Breast epithelium (tissue), 4 donors: ENCODE results near the gene VSIG4. TPM values are rescaled to one million over a fixed set of nuclear protein-coding genes. Genes with fewer than 3 reads are reported as not detected.

Experiments used
- DNase-seq, 2 donors: peaks; one replicate each; pipeline ENCODE4 v3.0.0-alpha.2; 2019; ENCODE audit warnings: low spot score in 2 of 2
- H3K27ac ChIP-seq, 2 donors: fragments of 200-600 bp; sonication (generic) in 1 of 2; one replicate each; pipeline ENCODE4 v1.5.1; 2016 to 2019; ENCODE audit warnings: mild to moderate bottlenecking in 1 of 2
- H3K27me3 ChIP-seq, 2 donors: fragments of 200-600 bp; sonication (generic) in 1 of 2; one replicate each; pipeline versions ENCODE4 v1.5.1 to v1.6.0; 2017 to 2019; ENCODE audit warnings: control low read depth in 1 of 2, mild to moderate bottlenecking in 1 of 2
- H3K36me3 ChIP-seq: fragments of 200-600 bp; one replicate; pipeline ENCODE4 v1.5.1; 2019
- H3K4me1 ChIP-seq, 2 donors: fragments of 200-600 bp; sonication (generic); one replicate each; pipeline ENCODE4 v1.5.1; 2016 to 2019; ENCODE audit warnings: control low read depth in 1 of 2
- H3K4me3 ChIP-seq, 3 donors: fragments of 200-600 bp; sonication (generic); 1 replicate in 2 of 3; 2 replicates in 1 of 3; pipeline ENCODE4 v1.5.1; 2016 to 2019; ENCODE audit warnings: mild to moderate bottlenecking in 3 of 3, moderate library complexity in 2 of 3
- H3K9me3 ChIP-seq, 2 donors: fragments of 200-600 bp; sonication (generic) in 1 of 2; one replicate each; pipeline ENCODE4 v1.5.1; 2016 to 2019; ENCODE audit warnings: control low read depth in 1 of 2
- POLR2A ChIP-seq: fragments of 450-650 bp; IDR thresholded peaks from one replicate; pipeline ENCODE4 v1.6.1; 2016; ENCODE audit warnings: antibody characterized with exemption, mild to moderate bottlenecking, moderate library complexity
- POLR2AphosphoS5 ChIP-seq, 3 donors: sonication (generic); formaldehyde crosslinking; IDR thresholded peaks; one replicate each; pipeline ENCODE4 v1.6.1; 2017; ENCODE audit warnings: antibody characterized with exemption in 3 of 3
- intact Hi-C: fragments of 100-400 bp; cut with DNase I; formaldehyde crosslinking; loops from one replicate; pipeline ENCODE4 v1.15.1; 2023; ENCODE audit warnings: low total_unique reads
- total RNA-seq, 3 donors: library from RNA; depleted of rRNA; stranded (reverse); fragments of >200 nt; gene quantifications; one replicate each; pipeline ENCODE4 v1.1.0, GENCODE V29; 2016
- TF ChIP-seq, protein P1 (sequence below), 3 donors: fragments of 450-650 bp; IDR thresholded peaks; one replicate each; pipeline ENCODE4 v1.5.1; 2016 to 2017; ENCODE audit warnings: antibody characterized with exemption in 3 of 3, mild to moderate bottlenecking in 3 of 3, moderate library complexity in 3 of 3

VSIG4 gene
- total RNA-seq, 3 donors from 2014 or later: 63.3 to 512 (median 90.0) TPM

DNA sequence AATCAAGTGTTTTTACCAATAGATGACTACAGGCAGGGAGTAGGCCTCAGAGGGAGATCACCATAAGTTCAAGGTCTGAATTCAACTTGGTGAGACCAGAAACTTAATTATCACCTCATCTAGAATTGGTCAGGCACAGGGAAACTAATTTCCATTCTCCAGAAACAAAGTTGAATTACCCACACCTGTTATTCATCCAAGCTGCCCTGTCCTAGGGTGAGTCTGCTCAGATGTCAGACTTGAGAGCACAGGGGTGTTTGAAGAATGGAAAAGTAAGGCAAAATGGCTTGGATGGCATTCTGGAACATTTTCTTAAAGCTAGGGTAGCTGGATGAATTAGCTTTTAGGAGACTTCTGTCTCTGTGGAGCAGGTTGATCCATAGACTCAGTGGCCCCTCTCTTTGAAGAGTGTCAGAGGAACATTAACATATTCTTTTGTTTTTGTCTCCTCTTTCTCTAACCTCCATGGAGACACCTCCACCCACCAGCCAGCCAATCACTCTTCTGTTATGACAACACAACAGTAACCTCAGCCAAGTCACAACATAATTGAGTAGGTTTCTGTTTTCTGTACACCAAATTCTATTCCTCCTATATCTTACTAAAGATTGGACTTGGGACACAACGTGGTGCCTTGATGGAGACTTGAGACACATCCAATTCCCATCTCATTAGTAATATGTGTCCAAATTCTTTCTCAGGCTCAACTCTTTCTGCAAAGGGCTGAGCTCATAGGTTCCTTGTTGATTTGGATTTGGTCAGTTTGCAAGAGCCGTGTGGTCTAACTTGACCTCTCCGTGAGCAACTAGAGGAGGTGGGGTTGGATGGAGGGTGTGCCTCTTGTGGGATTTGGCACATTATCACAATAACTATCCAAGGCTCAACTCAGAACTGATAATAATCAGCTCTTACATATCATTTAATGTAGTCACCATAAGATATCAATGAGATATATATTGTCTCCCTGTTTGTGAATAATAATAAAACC, 45.1 kb downstream of the VSIG4 start:
- TF ChIP-seq POLR2A: no peak
- TF ChIP-seq, protein P1, sequence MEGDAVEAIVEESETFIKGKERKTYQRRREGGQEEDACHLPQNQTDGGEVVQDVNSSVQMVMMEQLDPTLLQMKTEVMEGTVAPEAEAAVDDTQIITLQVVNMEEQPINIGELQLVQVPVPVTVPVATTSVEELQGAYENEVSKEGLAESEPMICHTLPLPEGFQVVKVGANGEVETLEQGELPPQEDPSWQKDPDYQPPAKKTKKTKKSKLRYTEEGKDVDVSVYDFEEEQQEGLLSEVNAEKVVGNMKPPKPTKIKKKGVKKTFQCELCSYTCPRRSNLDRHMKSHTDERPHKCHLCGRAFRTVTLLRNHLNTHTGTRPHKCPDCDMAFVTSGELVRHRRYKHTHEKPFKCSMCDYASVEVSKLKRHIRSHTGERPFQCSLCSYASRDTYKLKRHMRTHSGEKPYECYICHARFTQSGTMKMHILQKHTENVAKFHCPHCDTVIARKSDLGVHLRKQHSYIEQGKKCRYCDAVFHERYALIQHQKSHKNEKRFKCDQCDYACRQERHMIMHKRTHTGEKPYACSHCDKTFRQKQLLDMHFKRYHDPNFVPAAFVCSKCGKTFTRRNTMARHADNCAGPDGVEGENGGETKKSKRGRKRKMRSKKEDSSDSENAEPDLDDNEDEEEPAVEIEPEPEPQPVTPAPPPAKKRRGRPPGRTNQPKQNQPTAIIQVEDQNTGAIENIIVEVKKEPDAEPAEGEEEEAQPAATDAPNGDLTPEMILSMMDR (IDR thresholded peaks at IDR 0.05): no peak
- TF ChIP-seq POLR2AphosphoS5 (IDR thresholded peaks at IDR 0.05): no peak
- no peak overlapping the region for H3K4me3 ChIP-seq
- H3K4me1 ChIP-seq: no peaks in the 10 kb centered on the region
- H3K36me3 ChIP-seq: no peaks in the 10 kb centered on the region
- H3K27ac ChIP-seq: no peak overlapping the region
- no peaks in the 10 kb centered on the region for H3K9me3 ChIP-seq
- intact Hi-C loops: no loop called here
- no peak for DNase-seq
- H3K27me3 ChIP-seq: peaks cover 0 to 22% of the 10 kb centered on the region in 2 donors

GRCh38 chrX:65993915-65994460, 45.9 kb downstream of the VSIG4 start:
- Histone ChIP-seq H3K4me3 (no peak overlapping the region), H3K4me1 (no peaks in the 10 kb centered on the region), H3K27me3 (peaks cover 0 to 15% of the 10 kb centered on the region in 2 donors), H3K27ac (no peak overlapping the region), H3K36me3 (no peaks in the 10 kb centered on the region), H3K9me3 (no peaks in the 10 kb centered on the region)
- no peak for TF ChIP-seq POLR2A
- TF ChIP-seq, protein P1 (IDR thresholded peaks at IDR 0.05): no peak
- TF ChIP-seq POLR2AphosphoS5 (IDR thresholded peaks at IDR 0.05): no peak
- intact Hi-C loops: no loop called here
- no peak for DNase-seq

DNA sequence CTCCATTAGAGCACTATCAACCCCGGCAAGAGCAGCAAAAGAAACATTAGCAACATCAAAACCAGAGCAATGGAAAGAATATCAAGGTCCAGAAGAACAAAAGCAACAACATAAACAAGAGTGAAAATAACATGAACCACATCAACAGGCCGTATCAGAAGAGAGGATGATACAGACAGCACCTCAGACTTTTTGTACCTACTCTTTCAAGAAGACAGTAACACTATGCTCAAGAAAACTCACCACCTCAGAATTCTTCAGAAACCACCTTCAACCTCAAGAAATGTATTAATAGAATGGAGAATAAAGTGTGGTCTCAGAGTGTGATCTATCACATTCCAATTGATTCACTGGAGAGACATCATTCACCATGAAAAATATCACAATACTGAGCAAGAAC, 46.5 kb downstream of the VSIG4 start:
- Histone ChIP-seq H3K9me3 (no peaks in the 10 kb centered on the region), H3K27ac (no peak overlapping the region), H3K4me3 (no peak overlapping the region), H3K4me1 (no peaks in the 10 kb centered on the region), H3K36me3 (no peaks in the 10 kb centered on the region), H3K27me3 (peaks cover 0 to 10% of the 10 kb centered on the region in 2 donors)
- intact Hi-C loops: no loop called here
- DNase-seq: no peak
- TF ChIP-seq POLR2AphosphoS5 (IDR thresholded peaks at IDR 0.05): no peak
- TF ChIP-seq POLR2A: no peak
- TF ChIP-seq, protein P1 (IDR thresholded peaks at IDR 0.05): no peak

GRCh38 chrX:65990702-65991101, 49.2 kb downstream of the VSIG4 start:
- H3K27me3 ChIP-seq: peaks cover 0 to 9% of the 10 kb centered on the region in 2 donors
- no peak for DNase-seq
- no peaks in the 10 kb centered on the region for H3K4me1 ChIP-seq
- no peaks in the 10 kb centered on the region for H3K9me3 ChIP-seq
- no peaks in the 10 kb centered on the region for H3K36me3 ChIP-seq
- no peak overlapping the region for H3K4me3 ChIP-seq
- intact Hi-C loops: no loop called here
- TF ChIP-seq POLR2A: no peak
- TF ChIP-seq, protein P1 (IDR thresholded peaks at IDR 0.05): no peak
- no peak for TF ChIP-seq POLR2AphosphoS5 (IDR thresholded peaks at IDR 0.05)
- no peak overlapping the region for H3K27ac ChIP-seq

GRCh38 chrX:65987811-65988210, 52.1 kb downstream of the VSIG4 start:
- no peaks in the 10 kb centered on the region for H3K36me3 ChIP-seq
- H3K27ac ChIP-seq: no peak overlapping the region
- H3K4me1 ChIP-seq: no peaks in the 10 kb centered on the region
- no peak overlapping the region for H3K4me3 ChIP-seq
- H3K27me3 ChIP-seq: peaks cover 0 to 9% of the 10 kb centered on the region in 2 donors
- DNase-seq: no peak
- H3K9me3 ChIP-seq: no peaks in the 10 kb centered on the region
- intact Hi-C loops: no loop called here
- TF ChIP-seq POLR2AphosphoS5 (IDR thresholded peaks at IDR 0.05) (no peak), POLR2A (no peak)
- TF ChIP-seq, protein P1 (IDR thresholded peaks at IDR 0.05): no peak
